Activated T-cell treated with anti-CD3 and anti-CD28 coated beads, Interleukin-2, amount 50 U/mL, for 1 hour (primary cell): ENCODE data around the gene LHX3.

Experiments used
- DNase-seq: peaks from one replicate; pipeline ENCODE4 v3.0.0-alpha.2; 2020

LHX3 gene

GRCh38 chr9:136204838-136205706, at the start of gene LHX3:
LHX3 (minus strand) TSS chr9:136205128; CDS start chr9:136205012, 116 bp downstream.
- DNase-seq = peak; percentile 39

- DNase-seq = no peak
Observed at GRCh38 chr9:136253246-136254130, 48.6 kb upstream of the LHX3 start.

GRCh38 chr9:136252846-136253245, 47.9 kb upstream of the LHX3 start:
- no peak for DNase-seq

- DNase-seq = no peak
Observed at GRCh38 chr9:136252281-136252680, 47.4 kb upstream of the LHX3 start.

- DNase-seq = no peak
Observed at GRCh38 chr9:136251264-136252115, 46.6 kb upstream of the LHX3 start.

GRCh38 chr9:136250676-136251075, 45.7 kb upstream of the LHX3 start:
- DNase-seq = no peak

- no peak for DNase-seq
Observed at GRCh38 chr9:136249877-136250559, 45.1 kb upstream of the LHX3 start.

GRCh38 chr9:136248951-136249876, 44.3 kb upstream of the LHX3 start:
- DNase-seq = no peak

- no peak for DNase-seq
Observed at GRCh38 chr9:136247947-136248637, 43.2 kb upstream of the LHX3 start.

- DNase-seq = no peak
Observed at GRCh38 chr9:136247551-136247916, 42.6 kb upstream of the LHX3 start.

GRCh38 chr9:136246849-136247550, 42.1 kb upstream of the LHX3 start:
- no peak for DNase-seq

- peak; percentile 87 for DNase-seq
Observed at GRCh38 chr9:136245219-136246150, 40.6 kb upstream of the LHX3 start, which contains the start of gene QSOX2. QSOX2 (minus strand) TSS chr9:136245812; CDS start chr9:136245803, 9 bp downstream.

GRCh38 chr9:136244969-136245218, 40.0 kb upstream of the LHX3 start:
- no peak for DNase-seq

- DNase-seq = no peak
Observed at GRCh38 chr9:136244122-136244968, 39.4 kb upstream of the LHX3 start.

- no peak for DNase-seq
Observed at GRCh38 chr9:136243631-136244030, 38.7 kb upstream of the LHX3 start.

GRCh38 chr9:136242918-136243525, 38.1 kb upstream of the LHX3 start:
- no peak for DNase-seq

- no peak for DNase-seq
Observed at GRCh38 chr9:136242248-136242647, 37.3 kb upstream of the LHX3 start.
